DMS 273 (cell line): ENCODE measurements around the gene SERPINB11.
"Not testable (repeated sequence)": the region's sequence is repeated elsewhere in the genome, so short reads cannot be mapped to it uniquely, and the experiment has no call there.

Experiments
- DNase-seq: peaks from one replicate; lab custom pipeline; 2025; ENCODE audit not compliant: unreplicated experiment; lab: John Stamatoyannopoulos, UW

SERPINB11 gene

GRCh38 chr18:63725682-63726480 is 23.1 kb downstream of the SERPINB11 start:
- peak; percentile 6 for DNase-seq

GRCh38 chr18:63730773-63731172 is 28.0 kb downstream of the SERPINB11 start:
- no peak for DNase-seq

GRCh38 chr18:63731215-63731614 is 28.5 kb downstream of the SERPINB11 start:
- no peak for DNase-seq

GRCh38 chr18:63736876-63737275 is 34.1 kb downstream of the SERPINB11 start:
- no peak for DNase-seq

- DNase-seq: peak; percentile 3
Measured at GRCh38 chr18:63741769-63742168, 39.0 kb downstream of the SERPINB11 start.

GRCh38 chr18:63747006-63747405 is 44.2 kb downstream of the SERPINB11 start:
- DNase-seq: no peak

- DNase-seq: no peak
Measured at GRCh38 chr18:63749489-63749888, 46.7 kb downstream of the SERPINB11 start.

GRCh38 chr18:63752636-63753035 is 49.9 kb downstream of the SERPINB11 start:
- no peak for DNase-seq

GRCh38 chr18:63753676-63754075 is 50.9 kb downstream of the SERPINB11 start:
- DNase-seq: no peak

- DNase-seq: no peak
Measured at GRCh38 chr18:63757541-63757940, 54.8 kb downstream of the SERPINB11 start.

GRCh38 chr18:63758615-63759240 is 56.0 kb downstream of the SERPINB11 start:
- no peak for DNase-seq

- DNase-seq: not testable (repeated sequence)
Measured at GRCh38 chr18:63759786-63760185, 57.0 kb downstream of the SERPINB11 start.

- DNase-seq: no peak
Measured at GRCh38 chr18:63762518-63762917, 59.8 kb downstream of the SERPINB11 start.

GRCh38 chr18:63763831-63764600 is 61.3 kb downstream of the SERPINB11 start:
- no peak for DNase-seq

GRCh38 chr18:63765837-63766236 is 63.1 kb downstream of the SERPINB11 start:
- no peak for DNase-seq
